CD4-positive, alpha-beta T cell (primary cell): Measurements from ENCODE around the gene BRD7. TPM values are rescaled to one million over a fixed set of nuclear protein-coding genes. Genes with fewer than 3 reads are reported as not detected.
A peak's percentile ranks its signal among the peaks of the same experiment; 100 is the strongest.

ENCODE experiments used
- ATAC-seq: fragments of 200-7000 bp; cut with Tn5 transposase; one replicate; pipeline ENCODE4 v1.10.0; 2022; ENCODE audit warnings: mild to moderate bottlenecking; ENCODE audit not compliant: poor library complexity
- CTCF ChIA-PET: fragments of 350-600 bp; sonication (Branson Sonifier 250); formaldehyde crosslinking; loops from one replicate; lab custom pipeline; 2021; ENCODE audit warnings: antibody characterized with exemption, inconsistent platforms; lab: Charles Lee
- POLR2A ChIA-PET: fragments of 350-600 bp; sonication (Branson Sonifier 250); formaldehyde crosslinking; loops from one replicate; lab custom pipeline; 2021; ENCODE audit warnings: antibody characterized with exemption, inconsistent platforms; lab: Charles Lee
- DNase-seq, 14 experiments: peaks; one replicate each; pipeline ENCODE4 v3.0.0-alpha.2; 2013 to 2020; ENCODE audit warnings: mixed read lengths in 2 of 14
- H3K27ac ChIP-seq, 2 donors: one replicate each; pipeline versions ENCODE4 v1.5.1 to v1.7.0; 2013; ENCODE audit warnings: low read length in 2 of 2, low read depth in 1 of 2, mild to moderate bottlenecking in 1 of 2
- H3K27me3 ChIP-seq, 2 experiments: 1 replicate in 1 of 2; 2 replicates in 1 of 2; pipeline versions ENCODE4 v1.6.1 to v1.7.0; 2013; ENCODE audit warnings: low read length in 2 of 2, control low read depth in 1 of 2, mild to moderate bottlenecking in 1 of 2, moderate library complexity in 1 of 2; ENCODE audit not compliant: insufficient read depth in 2 of 2, control insufficient read depth in 1 of 2
- H3K36me3 ChIP-seq: one replicate; pipeline ENCODE4 v1.6.1; 2013; ENCODE audit warnings: low read length, control low read depth; ENCODE audit not compliant: insufficient read depth
- H3K4me1 ChIP-seq: one replicate; pipeline ENCODE4 v1.6.1; 2013; ENCODE audit warnings: low read length, control low read depth; ENCODE audit not compliant: insufficient read depth
- H3K4me3 ChIP-seq: one replicate; pipeline ENCODE4 v1.5.1; 2013; ENCODE audit warnings: mild to moderate bottlenecking, low read length, moderate library complexity
- H3K9me3 ChIP-seq, 2 experiments: 1 replicate in 1 of 2; 2 replicates in 1 of 2; pipeline versions ENCODE4 v1.6.1 to v1.7.0; 2013; ENCODE audit warnings: low read length in 2 of 2, mild to moderate bottlenecking in 2 of 2, control low read depth in 1 of 2, moderate library complexity in 1 of 2; ENCODE audit not compliant: control insufficient read depth in 1 of 2, insufficient read depth in 1 of 2
- H3K27ac Mint-ChIP-seq: one replicate; pipeline ENCODE4 v1.8.0; 2020; ENCODE audit warnings: mixed read lengths
- H3K27me3 Mint-ChIP-seq: one replicate; pipeline ENCODE4 v1.8.0; 2021; ENCODE audit warnings: mixed read lengths
- H3K36me3 Mint-ChIP-seq: one replicate; pipeline ENCODE4 v1.8.0; 2021; ENCODE audit warnings: low read depth, mixed read lengths
- H3K4me1 Mint-ChIP-seq: one replicate; pipeline ENCODE4 v1.8.0; 2021; ENCODE audit warnings: low read depth, mixed read lengths
- H3K4me3 Mint-ChIP-seq: one replicate; pipeline ENCODE4 v1.8.0; 2020; ENCODE audit warnings: mild to moderate bottlenecking, mixed read lengths
- H3K9me3 Mint-ChIP-seq: one replicate; pipeline ENCODE4 v1.8.0; 2020; ENCODE audit warnings: mixed read lengths
- CTCF ChIP-seq: fragments of 200-600 bp; IDR thresholded peaks from one replicate; pipeline ENCODE4 v1.8.0; 2022; ENCODE audit warnings: antibody characterized with exemption, mild to moderate bottlenecking
- intact Hi-C, 2 experiments: fragments of 100-400 bp; cut with DNase I in 1 of 2; cut with micrococcal nuclease in 1 of 2; formaldehyde crosslinking; loops; one replicate each; pipeline versions ENCODE4 v1.15.1 to v1.9.0; 2023 to 2025; cut with DNase I, micrococcal nuclease
- total RNA-seq, 174 experiments: library from RNA in 2 of 174; stranded (reverse) in 2 of 174; gene quantifications; one replicate each; pipeline ENCODE4 v1.2.3 and lab custom pipeline; 2021 to 2026

Gene BRD7
- total RNA-seq, 2 experiments from 2014 or later = 95.4 to 103 TPM

GRCh38 chr16:50268352-50268751, 100.4 kb downstream of the BRD7 start:
- no peak for TF ChIP-seq CTCF
- ChIA-PET POLR2A (interaction anchor here (0.6 to 6.3 kb wide), 10 partner anchors 10 to 478 kb away, joined by 3 to 77 read pairs (median 4); partner anchors contain the start of gene CYLD), CTCF (interaction anchor here (2.1 kb wide), 1 partner anchor 10 kb away, joined by 6 read pairs; no protein-coding TSS in a partner anchor)
- Mint-ChIP-seq H3K27me3 (no peaks in the 10 kb centered on the region), H3K4me3 (peak overlapping the region; percentile 99), H3K9me3 (no peaks in the 10 kb centered on the region), H3K36me3 (peaks cover 55% of the 10 kb centered on the region), H3K4me1 (peaks cover 87% of the 10 kb centered on the region), H3K27ac (peak overlapping the region; percentile 100)
- Histone ChIP-seq H3K27ac (peak overlapping the region; percentile 41 to 97), H3K4me1 (peaks cover 83% of the 10 kb centered on the region), H3K9me3 (no peaks in the 10 kb centered on the region), H3K27me3 (no peaks in the 10 kb centered on the region), H3K4me3 (peak overlapping the region; percentile 98), H3K36me3 (peaks cover 18% of the 10 kb centered on the region)
- no peak for ATAC-seq
- peak in 2 of 14 experiments; percentile 23 to 49 for DNase-seq
- intact Hi-C loops = loop anchor here (2.0 to 10.0 kb wide), 9 partner anchors 46 to 479 kb away; partner anchors contain the start of genes CYLD (in 1 of the 2), NKD1 (in 1 of the 2) and TENT4B (in 1 of the 2)

- Histone ChIP-seq H3K4me1 (peaks cover 76% of the 10 kb centered on the region), H3K36me3 (peaks cover 18% of the 10 kb centered on the region), H3K4me3 (peak overlapping the region; percentile 98), H3K9me3 (no peaks in the 10 kb centered on the region), H3K27ac (peak overlapping the region; percentile 87 to 97), H3K27me3 (no peaks in the 10 kb centered on the region)
- DNase-seq (peak in 9 of 14 experiments; percentile 19 to 62 (median 42)), ATAC-seq (peak; percentile 27)
- TF ChIP-seq CTCF = no peak
- ChIA-PET POLR2A (interaction anchor here (0.7 to 6.3 kb wide), 9 partner anchors 9 to 479 kb away, joined by 3 to 77 read pairs (median 4); partner anchors contain the start of gene CYLD), CTCF (interaction anchor here (2.1 kb wide), 1 partner anchor 10 kb away, joined by 6 read pairs; no protein-coding TSS in a partner anchor)
- intact Hi-C loops = loop anchor here (2.0 to 10.0 kb wide), 11 partner anchors 15 to 480 kb away; partner anchors contain the start of genes CYLD (in 1 of the 2), NKD1 (in 1 of the 2) and TENT4B (in 1 of the 2)
- Mint-ChIP-seq H3K4me3 (peak overlapping the region; percentile 99), H3K36me3 (peaks cover 51% of the 10 kb centered on the region), H3K27me3 (no peaks in the 10 kb centered on the region), H3K27ac (peak overlapping the region; percentile 100), H3K9me3 (no peaks in the 10 kb centered on the region), H3K4me1 (peaks cover 84% of the 10 kb centered on the region)
These were observed 101.1 kb downstream of the BRD7 start for GRCh38 chr16:50267651-50268050.

GRCh38 chr16:50267151-50267631, 101.6 kb downstream of the BRD7 start:
- H3K27ac Mint-ChIP-seq = peak overlapping the region; percentile 100
- Histone ChIP-seq H3K36me3 (peaks cover 18% of the 10 kb centered on the region), H3K27ac (peak overlapping the region; percentile 87 to 97), H3K9me3 (no peaks in the 10 kb centered on the region), H3K4me3 (peak overlapping the region; percentile 98), H3K4me1 (peaks cover 72% of the 10 kb centered on the region), H3K27me3 (no peaks in the 10 kb centered on the region)
- H3K4me1 Mint-ChIP-seq = peaks cover 80% of the 10 kb centered on the region
- ChIA-PET CTCF (interaction anchor here (1.9 to 2.1 kb wide), 2 partner anchors 8 to 11 kb away, joined by 6 to 16 read pairs; no protein-coding TSS in a partner anchor), POLR2A (interaction anchor here (0.6 to 6.3 kb wide), 6 partner anchors 13 to 1648 kb away, joined by 3 to 77 read pairs (median 13); partner anchors contain the start of gene CYLD)
- peak in 3 of 14 experiments; percentile 17 to 33 (median 20) for DNase-seq
- intact Hi-C loops = loop anchor here (2.0 to 10.0 kb wide), 10 partner anchors 16 to 480 kb away; partner anchors contain the start of genes NKD1 (in 1 of the 2) and TENT4B (in 1 of the 2)
- H3K27me3 Mint-ChIP-seq = no peaks in the 10 kb centered on the region
- peak overlapping the region; percentile 99 for H3K4me3 Mint-ChIP-seq
- H3K9me3 Mint-ChIP-seq = no peaks in the 10 kb centered on the region
- peak; percentile 0 for ATAC-seq
- no peak for TF ChIP-seq CTCF
- peaks cover 46% of the 10 kb centered on the region for H3K36me3 Mint-ChIP-seq
